GM12892 (cell line): Measurements from ENCODE around the gene PDZRN3.

Experiments used
- POLR2A ChIP-seq: IDR thresholded peaks from 2 replicates; pipeline ENCODE4 v1.6.1; 2011; ENCODE audit warnings: low read depth, low read length, control low read depth
- POLR2AphosphoS5 ChIP-seq: IDR thresholded peaks from 2 replicates; pipeline ENCODE4 v1.6.1; 2011; ENCODE audit warnings: low read depth, low read length, control low read depth
- TAF1 ChIP-seq: IDR thresholded peaks from 2 replicates; pipeline ENCODE4 v1.6.1; 2011; ENCODE audit warnings: low read depth, mild to moderate bottlenecking, control low read depth, low read length, borderline replicate concordance

DNA sequence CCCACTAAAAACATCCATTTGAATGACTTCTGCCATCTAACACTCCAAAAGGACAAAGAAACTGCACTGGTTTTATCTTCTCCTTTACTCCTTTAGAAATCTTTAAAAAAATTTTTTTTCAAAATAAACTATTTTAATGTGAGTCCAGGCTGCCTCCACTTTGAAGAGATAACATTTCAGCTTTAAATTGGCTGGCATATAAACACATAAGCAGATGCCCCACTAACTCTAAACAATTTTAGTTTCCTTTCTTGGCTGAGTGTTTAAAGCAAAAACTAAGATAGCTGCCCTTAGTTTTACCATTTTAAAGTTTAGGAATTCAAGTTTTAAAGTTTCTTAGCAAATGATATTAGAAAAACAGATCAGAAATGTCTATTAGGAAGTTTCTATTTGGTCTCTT, 39.9 kb downstream of the PDZRN3 start:
- TF ChIP-seq POLR2A (no peak), POLR2AphosphoS5 (no peak), TAF1 (no peak)
